Right atrium auricular region (tissue), 2 donors: ENCODE data around the gene SWSAP1. TPM values are rescaled to one million over a fixed set of nuclear protein-coding genes. Genes with fewer than 3 reads are reported as not detected.
A peak's percentile ranks its signal among the peaks of the same experiment; 100 is the strongest.
"Not testable (repeated sequence)": the region's sequence is repeated elsewhere in the genome, so short reads cannot be mapped to it uniquely, and the experiment has no call there.

Experiments used
- DNase-seq: peaks from one replicate; pipeline ENCODE4 v3.0.0-alpha.2; 2019; ENCODE audit warnings: low spot score
- H3K27ac ChIP-seq, 2 donors: fragments of 200-600 bp; sonication (generic); 1 replicate in 1 of 2; 2 replicates in 1 of 2; pipeline ENCODE4 v1.5.1; 2016 to 2019
- H3K27me3 ChIP-seq, 2 donors: fragments of 200-600 bp; sonication (generic); one replicate each; pipeline versions ENCODE4 v1.5.1 to v1.6.0; 2017 to 2019
- H3K36me3 ChIP-seq: fragments of 200-600 bp; sonication (generic); one replicate; pipeline ENCODE4 v1.5.1; 2016
- H3K4me1 ChIP-seq, 2 donors: fragments of 200-600 bp; sonication (generic); one replicate each; pipeline versions ENCODE4 v1.5.1 to v1.6.0; 2017 to 2019
- H3K4me3 ChIP-seq, 2 donors: fragments of 200-600 bp; sonication (generic); 1 replicate in 1 of 2; 2 replicates in 1 of 2; pipeline ENCODE4 v1.5.1; 2017 to 2019; ENCODE audit warnings: mild to moderate bottlenecking in 1 of 2, moderate library complexity in 1 of 2
- H3K9me3 ChIP-seq, 2 donors: fragments of 200-600 bp; sonication (generic); one replicate each; pipeline ENCODE4 v1.5.1; 2019
- total RNA-seq, 2 donors: library from RNA; depleted of rRNA; stranded (reverse); fragments of >200 nt; gene quantifications; one replicate each; pipeline ENCODE4 v1.1.0, GENCODE V29; 2016
- TF ChIP-seq, protein P1 (sequence below), 2 donors: fragments of 200-600 bp; sonication (generic); IDR thresholded peaks; one replicate each; pipeline ENCODE4 v1.5.1; 2019; ENCODE audit warnings: antibody characterized with exemption in 2 of 2

SWSAP1 gene
- total RNA-seq, 2 donors from 2014 or later: 0.44 to 1.5 TPM

DNA sequence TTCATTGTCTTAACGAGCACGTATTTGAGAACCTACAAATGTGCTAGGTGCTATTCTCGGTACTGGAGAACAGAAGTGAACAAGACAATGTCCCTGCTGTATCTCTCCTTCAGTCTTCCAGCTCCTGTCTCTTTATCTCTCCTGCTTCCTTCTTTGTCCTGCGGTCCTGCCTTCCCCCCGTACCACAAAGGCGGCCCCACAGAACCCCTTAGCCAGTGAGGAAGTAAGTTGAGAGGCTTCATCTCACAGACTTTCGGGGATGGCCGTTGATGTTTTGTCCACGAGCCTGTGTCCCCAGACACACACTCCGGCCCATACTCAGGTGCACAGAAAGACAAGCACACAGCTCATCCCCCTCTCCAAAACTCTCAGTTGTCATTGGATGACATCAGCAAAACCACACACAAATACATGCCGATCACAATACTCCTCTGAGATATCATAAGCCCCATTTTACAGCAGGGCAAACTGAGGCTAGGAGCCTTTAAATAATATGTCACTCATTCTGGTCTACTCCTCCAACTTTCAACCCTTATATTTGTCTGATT, 507 bp upstream of the SWSAP1 start:
- Histone ChIP-seq H3K36me3 (no peaks in the 10 kb centered on the region), H3K27ac (peak overlapping the region; percentile 94 to 98), H3K9me3 (no peaks in the 10 kb centered on the region), H3K4me1 (peaks cover 0 to 40% of the 10 kb centered on the region in 2 donors), H3K27me3 (no peaks in the 10 kb centered on the region), H3K4me3 (peak overlapping the region; percentile 67 to 71)
- TF ChIP-seq, protein P1, sequence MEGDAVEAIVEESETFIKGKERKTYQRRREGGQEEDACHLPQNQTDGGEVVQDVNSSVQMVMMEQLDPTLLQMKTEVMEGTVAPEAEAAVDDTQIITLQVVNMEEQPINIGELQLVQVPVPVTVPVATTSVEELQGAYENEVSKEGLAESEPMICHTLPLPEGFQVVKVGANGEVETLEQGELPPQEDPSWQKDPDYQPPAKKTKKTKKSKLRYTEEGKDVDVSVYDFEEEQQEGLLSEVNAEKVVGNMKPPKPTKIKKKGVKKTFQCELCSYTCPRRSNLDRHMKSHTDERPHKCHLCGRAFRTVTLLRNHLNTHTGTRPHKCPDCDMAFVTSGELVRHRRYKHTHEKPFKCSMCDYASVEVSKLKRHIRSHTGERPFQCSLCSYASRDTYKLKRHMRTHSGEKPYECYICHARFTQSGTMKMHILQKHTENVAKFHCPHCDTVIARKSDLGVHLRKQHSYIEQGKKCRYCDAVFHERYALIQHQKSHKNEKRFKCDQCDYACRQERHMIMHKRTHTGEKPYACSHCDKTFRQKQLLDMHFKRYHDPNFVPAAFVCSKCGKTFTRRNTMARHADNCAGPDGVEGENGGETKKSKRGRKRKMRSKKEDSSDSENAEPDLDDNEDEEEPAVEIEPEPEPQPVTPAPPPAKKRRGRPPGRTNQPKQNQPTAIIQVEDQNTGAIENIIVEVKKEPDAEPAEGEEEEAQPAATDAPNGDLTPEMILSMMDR (IDR thresholded peaks at IDR 0.05): no peak
- no peak for DNase-seq

DNA sequence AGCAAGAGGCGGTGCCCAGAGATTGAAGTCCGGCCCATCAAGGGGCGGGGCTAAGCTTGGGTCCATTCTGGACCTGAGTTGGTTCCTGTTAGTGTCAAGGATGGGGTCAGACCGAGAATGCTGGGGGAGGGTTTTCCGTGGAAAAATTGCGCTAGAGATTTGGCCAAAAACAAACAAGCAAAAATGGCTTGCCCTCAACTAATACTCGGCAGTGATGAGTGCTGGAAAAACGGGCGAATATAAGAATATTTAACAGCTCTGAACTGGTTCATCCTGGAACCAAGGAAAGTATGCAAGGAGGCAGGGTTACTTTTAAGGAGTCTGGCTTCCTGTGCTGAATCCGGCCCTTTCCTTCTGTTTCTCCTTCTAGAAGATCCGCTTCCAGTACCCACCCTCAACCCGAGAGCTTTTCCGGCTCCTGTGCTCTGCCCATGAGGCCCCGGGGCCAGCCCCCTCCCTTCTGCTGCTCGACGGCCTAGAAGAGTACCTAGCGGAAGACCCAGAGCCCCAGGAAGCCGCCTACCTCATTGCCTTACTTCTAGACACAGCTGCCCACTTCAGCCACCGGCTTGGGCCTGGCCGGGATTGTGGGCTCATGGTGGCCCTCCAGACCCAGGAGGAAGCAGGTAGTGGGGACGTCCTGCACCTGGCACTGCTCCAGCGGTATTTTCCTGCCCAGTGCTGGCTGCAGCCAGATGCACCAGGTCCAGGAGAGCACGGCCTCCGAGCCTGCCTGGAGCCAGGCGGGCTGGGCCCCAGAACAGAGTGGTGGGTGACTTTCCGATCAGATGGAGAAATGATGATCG, 880 bp downstream of the SWSAP1 start:
- no peaks in the 10 kb centered on the region for H3K36me3 ChIP-seq
- H3K4me1 ChIP-seq: peaks cover 0 to 40% of the 10 kb centered on the region in 2 donors
- no peaks in the 10 kb centered on the region for H3K27me3 ChIP-seq
- no peaks in the 10 kb centered on the region for H3K9me3 ChIP-seq
- peak; percentile 67 for DNase-seq
- TF ChIP-seq, protein P1 (IDR thresholded peaks at IDR 0.05): no peak
- H3K27ac ChIP-seq: peak overlapping the region; percentile 74 to 98
- peak overlapping the region; percentile 33 to 67 for H3K4me3 ChIP-seq

DNA sequence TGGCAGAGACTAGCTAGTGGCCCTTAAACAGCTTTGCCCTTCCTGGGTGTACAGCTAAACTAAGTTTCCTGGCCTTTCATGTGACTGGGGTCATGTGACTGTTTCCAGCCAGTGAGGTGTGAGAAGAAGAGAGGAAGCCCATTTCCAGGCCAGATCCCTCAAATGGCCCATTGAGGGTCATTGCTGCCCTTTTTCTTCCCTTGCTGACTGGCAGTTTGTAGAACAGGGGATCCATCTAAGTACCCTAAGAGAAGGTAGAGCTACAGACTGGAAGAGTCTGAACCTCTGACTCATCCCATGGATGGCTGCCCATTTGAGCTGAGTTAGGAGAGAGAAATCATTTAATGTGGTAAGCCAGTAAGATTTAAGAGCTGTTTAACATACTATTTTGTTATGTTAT, 2.8 kb downstream of the SWSAP1 start:
- H3K27me3 ChIP-seq: no peaks in the 10 kb centered on the region
- no peak overlapping the region for H3K4me3 ChIP-seq
- H3K27ac ChIP-seq: peak overlapping the region; percentile 30 to 48
- DNase-seq: no peak
- no peaks in the 10 kb centered on the region for H3K36me3 ChIP-seq
- H3K4me1 ChIP-seq: peaks cover 0 to 49% of the 10 kb centered on the region in 2 donors
- no peaks in the 10 kb centered on the region for H3K9me3 ChIP-seq
- TF ChIP-seq, protein P1 (IDR thresholded peaks at IDR 0.05): no peak

DNA sequence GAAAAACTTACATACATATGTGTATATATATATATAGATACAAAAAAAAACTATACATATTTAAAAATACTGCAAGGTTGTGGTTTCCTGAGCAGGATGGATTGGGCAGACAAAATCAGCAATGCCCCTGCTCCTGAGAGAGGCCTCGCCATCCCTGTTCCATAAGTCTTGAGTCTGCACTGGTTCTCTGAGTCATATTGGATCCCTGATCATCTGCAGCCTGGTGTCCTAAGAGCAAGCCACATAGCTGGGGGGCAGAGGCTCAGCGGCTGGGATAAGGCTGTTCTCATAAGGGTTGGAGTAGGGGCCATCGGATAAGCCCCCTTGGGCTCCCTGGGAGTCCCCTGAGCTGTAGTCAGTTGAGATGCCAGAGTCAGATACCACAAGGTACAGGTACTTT, 3.3 kb downstream of the SWSAP1 start:
- DNase-seq: no peak
- Histone ChIP-seq H3K27ac (peak overlapping the region; percentile 16 to 48), H3K36me3 (no peaks in the 10 kb centered on the region), H3K27me3 (no peaks in the 10 kb centered on the region), H3K4me1 (peaks cover 0 to 51% of the 10 kb centered on the region in 2 donors), H3K9me3 (no peaks in the 10 kb centered on the region), H3K4me3 (no peak overlapping the region)
- TF ChIP-seq, protein P1 (IDR thresholded peaks at IDR 0.05): no peak

DNA sequence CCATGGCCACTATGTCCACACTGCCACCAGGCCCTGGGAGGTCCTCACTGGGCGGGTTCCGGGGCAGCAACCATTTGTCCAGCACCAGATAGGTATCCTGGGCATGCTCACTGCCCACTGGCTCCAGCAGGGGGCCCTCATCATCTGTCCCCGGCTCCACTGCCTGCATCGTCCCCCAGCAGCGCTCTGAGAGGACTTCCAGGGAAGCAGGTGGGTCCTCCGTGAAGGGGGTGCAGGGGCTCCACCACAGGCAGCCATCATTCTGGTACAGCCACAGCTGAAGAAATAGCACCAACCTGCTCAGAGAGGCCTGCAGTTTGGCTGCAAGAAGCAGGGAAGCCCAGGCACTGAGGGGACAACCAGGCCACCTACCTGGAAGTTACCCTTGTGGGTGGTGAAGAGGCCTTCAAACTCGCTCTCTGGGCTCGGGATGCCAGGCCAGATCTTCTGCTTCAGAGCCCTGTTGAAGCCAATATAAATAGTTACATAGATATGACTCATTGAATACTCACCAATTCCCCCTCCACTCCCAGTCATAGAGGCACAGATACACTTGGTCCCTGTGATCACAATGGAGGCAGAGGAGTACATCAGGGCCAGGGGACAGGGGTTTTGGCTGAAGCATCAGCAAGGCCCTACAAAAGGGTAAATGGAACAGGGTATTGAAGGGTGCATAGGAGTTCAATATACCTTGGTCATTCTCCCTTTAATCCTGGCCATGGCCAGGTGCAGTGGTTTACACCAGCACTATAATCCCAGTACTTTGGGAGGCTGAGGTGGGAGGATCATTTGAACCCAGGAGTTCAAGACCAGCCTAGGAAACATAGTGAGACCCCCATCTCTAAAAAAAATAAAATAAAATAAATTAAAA, 4.1 kb downstream of the SWSAP1 start:
- H3K27ac ChIP-seq: peak overlapping the region; percentile 16 to 48
- no peak for DNase-seq
- TF ChIP-seq, protein P1 (IDR thresholded peaks at IDR 0.05): peak; percentile 38 to 66
- H3K4me1 ChIP-seq: peaks cover 0 to 58% of the 10 kb centered on the region in 2 donors
- H3K4me3 ChIP-seq: no peak overlapping the region
- H3K27me3 ChIP-seq: no peaks in the 10 kb centered on the region
- no peaks in the 10 kb centered on the region for H3K9me3 ChIP-seq
- no peaks in the 10 kb centered on the region for H3K36me3 ChIP-seq

DNA sequence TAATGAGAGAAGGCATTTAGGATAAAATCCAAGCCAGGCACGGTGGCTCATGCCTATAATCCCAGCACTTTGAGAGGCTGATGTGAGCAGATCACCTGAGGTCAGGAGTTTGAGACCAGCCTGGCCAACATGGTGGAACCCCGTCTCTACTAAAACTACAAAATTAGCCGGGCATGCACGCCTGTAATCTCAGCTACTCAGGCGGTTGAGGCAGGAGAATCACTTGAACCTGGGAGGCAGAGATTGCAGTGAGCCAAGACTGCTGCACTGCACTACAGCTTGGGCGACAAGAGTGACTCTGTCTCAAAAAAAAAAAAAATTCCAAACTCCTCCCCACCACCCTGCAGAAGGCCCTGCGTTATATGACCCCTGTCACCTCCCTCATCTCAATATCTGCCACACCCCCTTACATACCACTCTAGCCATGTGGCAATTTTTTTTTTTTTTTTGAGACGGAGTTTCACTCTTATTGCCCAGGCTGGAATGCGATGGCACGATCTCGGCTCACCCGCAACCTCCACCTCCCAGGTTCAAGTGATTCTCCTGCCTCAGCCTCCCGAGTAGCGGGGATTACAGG, 4.9 kb downstream of the SWSAP1 start:
- H3K4me3 ChIP-seq, H3K9me3 ChIP-seq, H3K27ac ChIP-seq, DNase-seq, H3K27me3 ChIP-seq, H3K36me3 ChIP-seq: not testable (repeated sequence)
- peaks cover 0 to 59% of the 10 kb centered on the region in 2 donors for H3K4me1 ChIP-seq
